ENCODE results near the gene ZNF77.
A peak's percentile ranks its signal among the peaks of the same experiment; 100 is the strongest.
"Not testable (repeated sequence)": the region's sequence is repeated elsewhere in the genome, so short reads cannot be mapped to it uniquely, and the experiment has no call there.

The ZNF77 gene

DNA sequence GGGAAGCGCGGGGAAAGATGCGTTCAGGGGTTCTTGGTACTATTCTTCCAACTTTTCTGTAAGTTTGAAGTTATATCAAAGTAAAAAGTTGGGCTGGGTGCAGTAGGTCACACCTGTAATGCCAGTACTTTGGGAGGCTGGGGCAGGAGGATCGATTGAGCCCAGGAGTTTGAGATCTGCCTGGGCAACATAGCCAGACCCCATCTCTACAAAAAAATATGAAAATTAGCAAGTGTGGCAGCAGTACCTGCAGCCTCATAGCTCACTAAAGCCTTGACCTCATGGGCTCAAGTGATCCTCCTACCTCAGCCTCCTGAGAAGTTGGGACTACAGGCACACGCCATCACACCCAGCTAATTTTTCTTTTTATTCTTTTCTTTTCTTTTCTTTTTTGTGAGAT, 12.4 kb upstream of the ZNF77 start:
- TF ChIP-seq GATA1 (IDR thresholded peaks at IDR 0.05; ENCODE audit: low read depth, low read length) (no peak), POLR2A (IDR thresholded peaks at IDR 0.05; ENCODE audit: low read length) (no peak)
- DNase-seq: no peak

DNA sequence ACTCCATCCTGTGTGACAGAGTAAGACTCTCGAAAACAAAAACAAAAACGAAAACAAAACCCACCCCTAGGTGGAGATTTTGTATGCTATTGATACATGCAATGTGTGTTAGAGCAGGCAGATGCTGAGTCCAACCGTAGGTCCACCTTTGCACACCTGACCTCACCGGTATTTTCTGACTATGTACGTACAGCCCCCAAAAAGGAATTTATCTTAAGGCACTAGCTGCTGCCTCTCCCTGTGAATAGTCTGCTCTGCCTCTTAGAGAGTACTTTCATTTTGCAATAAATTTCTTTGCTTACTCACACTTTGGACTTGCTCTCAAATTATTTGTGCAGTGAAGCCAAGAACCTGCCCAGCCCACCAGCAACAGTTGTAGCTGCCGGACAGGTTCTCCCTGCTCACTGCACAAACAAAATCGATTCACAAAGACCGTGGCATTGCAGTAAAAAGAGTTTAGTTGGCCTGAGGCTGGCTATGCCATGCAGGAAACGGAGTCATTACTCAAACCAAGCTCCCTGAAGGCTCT, 8.2 kb upstream of the ZNF77 start:
- DNase-seq: no peak
- TF ChIP-seq GATA1 (IDR thresholded peaks at IDR 0.05; ENCODE audit: low read depth, low read length) (no peak), POLR2A (IDR thresholded peaks at IDR 0.05; ENCODE audit: low read length) (no peak)

DNA sequence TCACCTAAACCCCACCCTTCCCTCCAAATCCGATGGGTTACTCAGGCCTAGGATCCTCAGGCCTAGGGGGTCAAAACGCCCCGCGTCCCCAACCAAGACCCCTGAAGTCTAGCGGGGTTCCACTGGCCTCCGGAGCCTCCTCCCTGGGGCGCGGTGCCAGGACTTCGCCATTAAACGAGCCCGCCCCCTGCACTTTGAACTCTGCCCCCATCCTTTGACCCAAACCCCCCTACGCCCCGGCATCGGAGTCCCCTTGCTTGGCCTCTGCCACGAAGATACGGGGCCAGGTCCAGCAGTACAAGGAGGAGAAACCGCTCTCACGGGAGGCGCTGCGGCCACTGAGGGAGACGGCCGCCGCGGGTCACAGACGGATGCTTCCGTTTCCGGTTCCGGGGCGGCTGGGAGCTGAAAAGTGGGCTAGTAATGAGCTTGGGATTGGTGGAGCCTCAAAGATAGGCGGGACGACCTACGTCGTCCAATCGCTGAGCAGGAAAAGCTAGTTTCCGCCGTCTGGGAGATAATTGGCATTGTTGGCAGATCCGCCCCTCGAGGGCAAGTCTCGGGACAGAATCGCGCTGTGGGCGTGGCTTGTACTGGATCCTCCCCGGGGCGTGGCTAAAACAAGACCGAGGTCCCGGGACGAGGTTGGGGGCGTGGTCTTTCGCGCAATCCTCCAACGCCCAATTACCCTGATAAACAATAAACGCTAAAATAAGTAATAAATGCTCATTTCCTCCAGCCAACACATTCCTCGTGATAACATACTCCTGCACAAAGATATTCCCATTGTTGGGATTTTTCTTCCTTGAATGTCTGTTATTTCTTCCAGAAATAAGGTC, 5.7 kb upstream of the ZNF77 start:
- TF ChIP-seq POLR2A (IDR thresholded peaks at IDR 0.05; ENCODE audit: low read length): peak; percentile 89
- no peak for TF ChIP-seq GATA1 (IDR thresholded peaks at IDR 0.05; ENCODE audit: low read depth, low read length)
- DNase-seq: peak; percentile 99

DNA sequence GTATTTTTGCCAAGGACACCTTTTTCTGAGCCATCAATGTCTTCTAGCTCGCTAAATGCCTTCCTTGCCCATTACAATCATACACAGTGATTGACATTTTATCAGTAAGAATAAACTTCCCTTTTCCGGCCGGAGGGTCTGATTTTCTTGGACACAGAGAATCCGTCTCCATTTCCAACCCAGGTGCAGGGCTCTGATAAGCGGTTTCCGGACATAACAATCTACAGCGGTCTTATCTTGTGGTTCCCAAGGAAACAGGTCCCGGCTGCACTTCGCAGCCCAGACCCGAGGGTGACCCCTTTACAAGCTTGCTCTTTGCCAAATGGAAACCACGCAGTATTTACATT, 5.1 kb upstream of the ZNF77 start:
- DNase-seq: peak; percentile 91 to 95
- no peak for TF ChIP-seq POLR2A (IDR thresholded peaks at IDR 0.05; ENCODE audit: low read length)
- TF ChIP-seq GATA1 (IDR thresholded peaks at IDR 0.05; ENCODE audit: low read depth, low read length): peak; percentile 82

DNA sequence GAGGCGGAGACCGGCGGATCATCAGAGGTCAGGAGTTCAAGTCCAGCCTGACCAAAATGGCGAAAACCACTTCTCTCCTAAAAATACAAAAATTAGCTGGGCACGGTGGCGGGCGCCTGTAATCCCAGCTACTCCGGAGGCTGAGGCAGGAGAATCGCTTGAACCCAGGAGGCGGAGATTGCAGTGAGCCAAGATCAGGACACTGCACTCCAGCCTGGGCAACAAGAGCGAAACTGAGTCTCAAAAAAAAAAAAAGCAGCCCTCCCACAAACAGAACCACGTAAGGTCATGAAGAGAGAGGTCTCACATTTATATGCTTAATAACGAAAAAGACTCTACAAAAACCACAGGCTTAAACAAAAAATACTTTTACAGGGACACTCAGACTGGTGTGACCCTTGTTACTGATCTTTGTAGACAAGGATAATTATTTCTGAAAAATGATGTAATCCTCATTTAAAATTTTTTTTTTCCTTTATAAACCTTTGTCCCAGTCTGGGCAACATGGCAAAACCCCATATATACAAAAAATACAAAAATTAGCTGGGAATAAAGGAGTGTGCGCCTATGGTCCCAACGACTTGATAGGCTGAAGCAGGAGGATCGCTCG, 909 bp upstream of the ZNF77 start:
- TF ChIP-seq POLR2A (IDR thresholded peaks at IDR 0.05; ENCODE audit: low read length): no peak
- no peak for TF ChIP-seq GATA1 (IDR thresholded peaks at IDR 0.05; ENCODE audit: low read depth, low read length)
- DNase-seq: no peak

- no peak for TF ChIP-seq GATA1 (IDR thresholded peaks at IDR 0.05; ENCODE audit: low read depth, low read length)
- no peak for TF ChIP-seq POLR2A (IDR thresholded peaks at IDR 0.05; ENCODE audit: low read length)
- DNase-seq: no peak
Observed at GRCh38 chr19:2944403-2944774, 382 bp downstream of the ZNF77 start.

DNA sequence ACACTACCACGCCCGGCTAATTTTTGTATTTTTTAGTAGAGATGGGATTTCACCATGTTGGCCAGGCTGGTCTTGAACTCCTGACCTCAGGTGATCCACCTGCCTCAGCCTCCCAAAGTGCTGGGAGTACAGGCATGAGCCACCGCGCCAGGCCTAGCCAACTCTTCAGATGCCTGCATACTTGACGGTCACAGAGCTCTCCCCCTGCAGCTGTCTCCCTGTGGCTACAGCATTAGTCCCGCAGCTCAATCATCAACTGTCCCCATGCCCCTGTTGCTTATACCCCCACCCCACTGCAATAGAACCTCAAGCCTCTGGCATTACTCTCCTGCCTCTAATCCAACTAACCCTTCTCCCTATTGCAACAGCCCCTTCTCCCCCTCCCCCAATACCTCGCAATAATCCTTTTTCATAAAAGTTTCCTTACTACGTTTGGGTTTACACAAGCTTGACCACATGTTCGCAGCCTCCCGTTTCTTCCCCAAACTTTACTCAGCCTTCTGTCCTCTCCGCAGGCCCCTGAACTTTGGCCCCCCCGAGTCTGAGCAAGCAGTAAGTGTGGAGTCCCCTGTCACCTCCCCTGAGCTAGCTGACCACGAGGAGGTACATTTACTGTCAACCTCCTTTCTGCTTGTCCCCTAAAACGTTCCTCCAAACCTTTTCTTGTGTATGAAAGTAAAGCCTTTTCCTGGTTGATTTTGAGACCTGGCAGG, 1.7 kb downstream of the ZNF77 start:
- TF ChIP-seq POLR2A (IDR thresholded peaks at IDR 0.05; ENCODE audit: low read length) (no peak), GATA1 (IDR thresholded peaks at IDR 0.05; ENCODE audit: low read depth, low read length) (no peak)

GRCh38 chr19:2935863-2936262, 8.9 kb downstream of the ZNF77 start:
- not testable (repeated sequence) for DNase-seq

More for the DNA sequence above, 1.7 kb downstream of the ZNF77 start:
- no peak for DNase-seq

GRCh38 chr19:2933490-2933910, 11.3 kb downstream of the ZNF77 start:
- no peak for DNase-seq
- no peak for TF ChIP-seq GATA1 (IDR thresholded peaks at IDR 0.05; ENCODE audit: low read depth, low read length)
- no peak for TF ChIP-seq POLR2A (IDR thresholded peaks at IDR 0.05; ENCODE audit: low read length)

- TF ChIP-seq POLR2A (IDR thresholded peaks at IDR 0.05; ENCODE audit: low read length) (no peak), GATA1 (IDR thresholded peaks at IDR 0.05; ENCODE audit: low read depth, low read length) (no peak)
- no peak for DNase-seq
Observed at GRCh38 chr19:2927032-2927430, 17.7 kb downstream of the ZNF77 start.

- DNase-seq: no peak
- TF ChIP-seq POLR2A (IDR thresholded peaks at IDR 0.05; ENCODE audit: low read length) (no peak), GATA1 (IDR thresholded peaks at IDR 0.05; ENCODE audit: low read depth, low read length) (no peak)
Observed at GRCh38 chr19:2926341-2927031, 18.3 kb downstream of the ZNF77 start.

DNA sequence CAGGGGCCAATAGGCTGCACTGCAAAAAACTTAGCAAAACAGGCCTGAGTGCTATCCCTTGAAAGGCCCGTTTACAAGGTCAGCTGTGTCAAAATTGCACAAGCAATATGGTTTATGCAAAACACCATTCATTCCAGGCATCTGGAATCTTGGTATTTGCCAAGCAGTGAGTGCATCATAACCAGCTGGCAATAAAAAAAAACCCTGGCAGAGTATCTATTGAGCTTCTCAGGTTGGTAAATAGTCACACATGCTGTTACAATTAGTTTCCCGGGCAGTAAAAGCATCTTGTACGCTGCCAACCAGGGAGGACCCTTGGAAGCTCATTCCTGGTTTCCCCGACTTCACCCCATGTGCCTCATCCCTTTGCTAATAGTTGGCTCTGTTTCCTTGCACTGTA, 21.3 kb downstream of the ZNF77 start:
- no peak for DNase-seq

DNA sequence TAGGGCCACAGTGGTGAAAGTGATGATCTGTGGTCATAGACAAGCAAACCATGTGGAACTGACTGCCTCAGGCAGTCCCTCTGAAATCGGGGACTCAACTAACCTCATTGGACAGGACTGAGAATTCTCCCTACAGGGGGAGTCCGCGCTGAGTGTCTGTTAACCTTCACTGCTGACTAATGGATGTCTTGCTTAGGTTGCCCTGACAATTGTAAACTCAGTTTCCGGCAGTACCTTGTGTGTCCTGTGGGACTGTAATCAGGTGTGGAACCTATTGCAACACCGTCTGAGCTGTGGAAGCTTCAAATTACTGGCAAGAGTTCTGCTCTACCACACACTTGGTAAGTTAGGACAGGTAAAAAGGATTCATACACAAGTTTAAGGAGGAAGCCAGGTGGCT, 21.8 kb downstream of the ZNF77 start:
- no peak for TF ChIP-seq GATA1 (IDR thresholded peaks at IDR 0.05; ENCODE audit: low read depth, low read length)
- TF ChIP-seq POLR2A (IDR thresholded peaks at IDR 0.05; ENCODE audit: low read length): no peak
- DNase-seq: no peak

More for the DNA sequence above, 21.3 kb downstream of the ZNF77 start:
- TF ChIP-seq GATA1 (IDR thresholded peaks at IDR 0.05; ENCODE audit: low read depth, low read length): no peak
- TF ChIP-seq POLR2A (IDR thresholded peaks at IDR 0.05; ENCODE audit: low read length): no peak
